NCI-H187 treated with DMSO at 0.1 percent for 48 hours (cell line): ENCODE results near the gene ADAT2.

ENCODE experiments used
- DNase-seq: peaks from one replicate; lab custom pipeline; 2025; lab: John Stamatoyannopoulos, UW

The ADAT2 gene

DNA sequence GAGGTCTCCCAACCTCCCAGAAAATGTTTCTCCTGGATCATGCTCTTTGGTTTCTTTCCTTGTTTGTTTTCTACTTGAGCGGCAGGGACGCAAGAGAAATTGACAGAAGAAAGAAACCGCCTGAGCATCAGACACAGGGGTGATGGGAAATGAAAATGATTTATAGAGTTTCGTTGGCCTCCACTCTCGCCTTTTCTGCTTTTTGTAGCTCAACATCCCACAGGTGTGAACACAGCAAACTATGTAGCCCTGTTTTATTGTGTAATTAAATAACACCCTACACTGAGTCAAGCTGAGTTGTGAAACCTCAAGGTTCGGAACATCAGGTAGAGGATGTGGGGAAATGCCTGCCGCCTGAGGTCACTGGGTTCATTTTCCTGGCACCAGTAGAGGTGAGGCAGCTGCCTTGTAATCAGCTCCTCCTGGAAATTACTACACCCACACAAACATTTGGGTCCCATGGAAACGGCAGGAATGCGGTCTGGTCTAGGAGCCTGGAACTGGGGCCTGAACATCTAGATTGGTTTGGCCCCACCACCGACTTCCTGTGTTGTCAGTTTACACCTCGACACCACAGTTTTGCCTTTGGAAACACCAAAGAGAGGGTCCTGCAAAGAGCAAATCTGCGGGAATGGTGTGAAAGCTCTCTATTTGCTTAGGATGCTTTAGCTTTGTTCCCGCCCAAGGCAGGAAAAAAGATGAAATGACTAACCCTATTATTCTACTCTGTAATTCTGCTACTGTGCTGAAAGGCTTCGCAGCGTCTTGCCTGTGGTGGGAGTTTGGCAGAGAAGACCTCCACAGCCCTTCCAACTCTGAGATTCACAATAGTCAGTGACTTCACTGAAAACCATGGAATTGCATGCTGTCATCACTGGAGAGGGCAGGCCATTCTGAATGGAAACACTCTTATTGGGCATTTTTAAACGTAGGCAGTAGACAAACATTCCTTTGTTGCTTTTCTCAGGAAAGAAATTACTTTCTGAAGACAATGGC, 53.0 kb downstream of the ADAT2 start:
- no peak for DNase-seq

DNA sequence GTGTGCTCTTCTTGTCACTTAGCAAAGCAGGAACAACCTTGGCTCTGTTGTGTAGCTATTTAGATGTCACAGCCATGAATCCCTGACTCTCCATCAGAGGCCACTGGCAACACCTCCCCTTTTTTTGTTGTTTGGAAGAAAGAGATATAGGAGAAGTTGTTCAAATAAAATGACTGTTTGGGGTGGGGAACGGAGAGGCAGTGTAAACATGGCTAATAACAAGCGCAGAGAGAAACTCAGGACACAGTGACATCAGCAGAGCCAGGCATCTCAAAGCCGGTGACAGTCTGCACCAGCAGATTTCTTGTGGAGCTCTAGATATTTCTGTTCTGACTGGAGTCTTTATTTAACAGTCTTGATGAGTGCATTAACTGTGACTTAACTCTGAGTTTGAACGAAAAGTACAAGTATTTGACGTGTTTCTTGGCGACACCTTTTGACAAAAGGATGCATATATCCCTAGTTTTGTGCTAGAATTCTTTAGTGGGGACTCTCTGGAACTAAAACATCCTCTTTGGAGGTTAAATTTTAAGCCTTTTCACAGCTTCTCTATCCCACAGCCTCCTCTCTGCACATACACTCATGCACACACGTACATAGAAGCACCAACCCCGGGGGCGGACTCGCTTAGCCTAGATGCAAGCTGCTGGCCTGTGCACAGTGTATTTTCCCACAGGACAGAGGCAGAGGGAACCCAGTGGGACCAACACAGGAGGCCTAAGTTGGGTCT, 53.8 kb downstream of the ADAT2 start:
- no peak for DNase-seq

DNA sequence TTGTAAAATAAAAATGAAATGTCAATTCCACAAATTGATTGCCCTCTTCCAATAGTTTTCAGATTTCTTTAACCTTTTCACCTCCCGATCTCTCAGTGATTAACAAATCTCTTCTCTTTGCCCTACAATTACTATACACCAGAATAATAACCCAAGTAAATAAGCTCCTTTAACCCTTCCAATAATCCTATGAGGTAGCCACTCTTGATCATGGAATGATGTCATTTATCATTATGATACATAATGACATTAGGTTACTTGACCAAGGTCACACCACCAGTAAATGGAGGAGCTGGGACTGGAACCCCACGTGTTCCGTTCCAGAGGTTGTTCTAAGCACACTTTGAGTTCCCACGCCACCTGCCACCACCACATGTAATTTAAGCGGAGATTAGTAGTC, 54.8 kb downstream of the ADAT2 start:
- DNase-seq = no peak

DNA sequence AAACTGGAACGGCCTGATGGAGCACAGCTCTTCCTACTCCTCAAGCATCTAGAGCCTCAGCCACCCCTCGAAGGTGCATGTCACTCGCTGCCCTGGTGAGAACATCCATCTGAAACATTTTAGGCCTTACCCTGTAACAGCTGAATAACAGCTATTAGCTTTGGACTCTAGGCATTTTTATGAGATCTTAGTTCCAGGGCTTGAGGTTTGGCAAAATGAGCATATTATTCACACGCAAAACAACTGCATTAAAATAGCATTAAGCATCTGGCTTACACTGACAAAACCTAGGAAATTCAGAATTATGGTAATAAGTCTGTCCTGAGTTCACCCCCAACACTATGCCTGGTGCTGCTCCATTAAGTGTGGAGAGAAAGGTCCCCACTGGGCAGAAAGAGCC, 56.1 kb downstream of the ADAT2 start:
- no peak for DNase-seq

DNA sequence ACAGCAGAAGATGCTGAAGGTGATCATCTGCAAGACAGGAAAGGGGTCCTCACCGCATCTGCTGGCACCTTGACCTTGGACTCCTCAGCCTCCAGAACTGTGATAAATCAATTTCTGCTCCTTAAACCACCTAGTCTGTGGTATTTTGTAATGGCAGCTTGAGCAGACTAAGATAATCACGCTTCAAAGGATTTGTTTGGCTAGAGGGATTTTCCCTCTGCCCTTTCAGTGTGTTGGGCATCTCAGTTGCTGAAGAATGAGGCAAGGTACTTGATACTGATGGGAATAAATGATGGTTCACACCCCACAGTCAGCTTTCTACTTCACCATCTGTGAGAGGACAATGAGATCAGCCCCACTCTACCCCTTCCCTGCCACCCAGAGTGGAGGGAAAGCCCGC, 60.2 kb downstream of the ADAT2 start:
- DNase-seq = no peak

DNA sequence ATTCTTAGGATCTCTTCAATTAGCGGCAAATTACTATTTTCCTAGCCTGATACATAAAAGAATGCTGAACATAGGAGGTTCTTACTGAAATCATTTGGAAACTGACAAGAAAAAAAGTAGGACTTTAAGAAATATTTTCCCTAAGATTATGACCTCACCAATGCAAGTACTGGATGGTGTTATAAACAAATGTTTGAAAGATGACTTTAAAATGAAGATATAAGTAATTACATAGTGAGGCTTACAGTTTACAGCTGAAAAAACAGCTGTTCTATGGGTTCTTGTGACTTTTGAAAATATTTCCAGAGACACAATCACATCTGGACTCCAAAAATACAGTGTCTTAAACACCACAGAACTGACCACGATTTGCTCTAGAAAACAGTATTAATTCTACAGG, 64.9 kb downstream of the ADAT2 start:
- no peak for DNase-seq

DNA sequence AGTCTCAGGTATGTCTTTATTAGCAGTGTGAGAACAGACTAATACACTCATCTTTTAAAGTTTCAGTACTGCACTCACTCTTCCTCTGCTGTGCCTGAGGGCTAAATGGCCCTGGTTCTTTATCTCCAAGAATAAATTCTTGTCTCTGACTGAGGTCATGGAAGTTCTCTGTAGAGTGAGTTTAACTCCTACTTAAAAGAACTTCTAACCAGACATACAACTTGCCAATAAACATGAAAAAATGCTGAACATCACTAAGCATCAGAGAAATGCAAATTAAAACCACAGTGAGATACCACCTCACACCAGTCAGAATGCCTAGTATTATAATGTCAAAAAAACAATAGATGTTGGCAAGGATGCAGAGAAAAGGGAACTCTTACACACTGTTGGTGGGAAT, 73.6 kb downstream of the ADAT2 start:
- no peak for DNase-seq

DNA sequence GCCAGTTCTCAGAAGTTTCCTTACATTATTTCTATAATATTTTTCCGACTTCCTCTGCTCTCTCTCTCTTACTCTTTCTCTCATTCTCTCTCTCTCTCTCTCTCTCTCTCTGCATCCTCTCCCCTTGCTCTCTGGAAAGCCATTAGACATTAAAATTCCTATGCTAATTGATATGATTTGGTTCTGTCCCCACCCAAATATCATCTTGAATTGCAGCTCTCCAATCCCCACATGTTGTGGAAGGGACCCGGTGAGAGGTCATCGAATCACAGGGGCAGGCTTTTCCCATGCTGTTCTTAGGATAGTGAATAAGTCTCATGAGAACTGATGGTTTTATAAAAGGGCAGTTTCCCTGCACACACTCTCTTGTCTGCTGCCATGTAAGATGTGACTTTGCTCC, 74.1 kb downstream of the ADAT2 start:
- no peak for DNase-seq

DNA sequence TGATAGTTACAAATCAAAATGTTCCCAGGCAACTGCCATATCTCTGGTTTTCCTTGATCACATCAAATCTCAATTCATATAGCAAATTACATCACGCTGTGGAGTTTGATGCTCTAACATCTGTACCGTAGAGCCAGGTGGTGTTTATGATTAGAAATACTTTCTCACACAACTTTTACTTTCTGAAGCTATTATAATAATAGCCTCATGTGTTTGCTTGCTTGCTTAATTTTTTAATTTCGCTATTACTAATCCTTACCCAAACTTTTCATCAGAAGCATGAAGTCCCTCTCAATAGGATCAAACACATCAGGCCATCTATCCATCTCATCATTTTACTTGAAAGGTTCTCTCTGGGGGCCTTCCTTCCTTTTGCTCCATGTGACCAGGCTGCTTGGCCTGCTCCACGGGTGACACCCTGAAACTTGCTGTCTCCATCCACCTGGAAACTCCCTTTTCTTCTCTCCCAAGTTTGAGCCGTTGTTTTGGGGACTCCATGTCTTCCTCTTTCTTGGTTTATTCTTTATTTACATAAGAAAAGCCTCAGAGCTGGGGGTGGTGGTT, 75.4 kb downstream of the ADAT2 start:
- no peak for DNase-seq

DNA sequence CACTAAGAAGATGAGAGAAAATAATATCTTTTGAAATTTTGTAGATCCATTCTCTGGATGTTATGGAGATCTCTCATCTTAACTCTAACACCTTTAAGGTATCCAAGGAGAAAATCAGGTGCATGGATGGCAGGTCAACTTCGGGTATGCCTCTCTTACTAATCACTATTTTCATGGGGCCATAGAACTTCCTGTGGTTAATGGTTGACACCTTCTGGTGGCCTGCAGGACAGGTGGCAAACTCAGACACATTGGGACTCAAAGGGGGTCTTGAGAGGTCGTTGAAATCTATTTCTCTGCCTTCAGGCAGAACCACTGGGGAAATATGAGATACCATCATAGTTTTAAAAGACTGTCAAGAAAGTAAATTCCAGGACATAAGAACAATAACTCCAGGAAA, 76.5 kb downstream of the ADAT2 start:
- DNase-seq = no peak
